Measurements from ENCODE around the gene LST1.

GRCh38 chr6:31559606-31559957 is 26.5 kb upstream of the LST1 start:
- TF ChIP-seq POLR2A (IDR thresholded peaks at IDR 0.05; ENCODE audit: low read length) (no peak), GATA1 (IDR thresholded peaks at IDR 0.05; ENCODE audit: low read depth, low read length) (no peak)

Measured in erythroblast (primary cell).